Stimulated activated CD8-positive, alpha-beta memory T cell treated with anti-CD3 and anti-CD28 coated beads, Interleukin-4, amount 100 ng/mL, for 24 hours (primary cell): ENCODE data around the gene CCDC77.

Experiments
- DNase-seq: peaks from one replicate; pipeline ENCODE4 v3.0.0-alpha.2; 2020; ENCODE audit warnings: low read depth

Gene CCDC77

GRCh38 chr12:452667-453210, 51.3 kb downstream of the CCDC77 start:
- DNase-seq: peak; percentile 53

- no peak for DNase-seq
Measured at GRCh38 chr12:454833-455232, 53.4 kb downstream of the CCDC77 start.

- no peak for DNase-seq
Measured at GRCh38 chr12:455821-456220, 54.4 kb downstream of the CCDC77 start.

- no peak for DNase-seq
Measured at GRCh38 chr12:457676-458075, 56.2 kb downstream of the CCDC77 start.

GRCh38 chr12:459050-459429, 57.6 kb downstream of the CCDC77 start:
- no peak for DNase-seq

- peak; percentile 20 for DNase-seq
Measured at GRCh38 chr12:459430-460258, 58.2 kb downstream of the CCDC77 start, which contains the start of gene B4GALNT3. Gene B4GALNT3, plus strand, starts transcription at chr12:459939. Its CDS starts 438 bp downstream, at chr12:460377.

GRCh38 chr12:460261-461230, 59.1 kb downstream of the CCDC77 start:
- peak; percentile 9 for DNase-seq

GRCh38 chr12:461425-461824, 60.0 kb downstream of the CCDC77 start:
- DNase-seq: no peak

GRCh38 chr12:462936-463705, 61.7 kb downstream of the CCDC77 start:
- DNase-seq: no peak

GRCh38 chr12:464484-465267, 63.2 kb downstream of the CCDC77 start:
- no peak for DNase-seq

- no peak for DNase-seq
Measured at GRCh38 chr12:466039-466438, 64.6 kb downstream of the CCDC77 start.

- DNase-seq: no peak
Measured at GRCh38 chr12:466762-467161, 65.3 kb downstream of the CCDC77 start.

GRCh38 chr12:467591-467990, 66.1 kb downstream of the CCDC77 start:
- no peak for DNase-seq

- DNase-seq: no peak
Measured at GRCh38 chr12:468671-469389, 67.4 kb downstream of the CCDC77 start.

GRCh38 chr12:470133-470532, 68.7 kb downstream of the CCDC77 start:
- no peak for DNase-seq

- no peak for DNase-seq
Measured at GRCh38 chr12:473198-473597, 71.8 kb downstream of the CCDC77 start.

- DNase-seq: no peak
Measured at GRCh38 chr12:473863-474577, 72.6 kb downstream of the CCDC77 start.

GRCh38 chr12:475286-475685, 73.8 kb downstream of the CCDC77 start:
- no peak for DNase-seq

GRCh38 chr12:479161-479560, 77.7 kb downstream of the CCDC77 start:
- no peak for DNase-seq
